HG02759 (cell line): ENCODE measurements around the gene C19orf47.
"Not testable (repeated sequence)": the region's sequence is repeated elsewhere in the genome, so short reads cannot be mapped to it uniquely, and the experiment has no call there.

ENCODE experiments used
- ATAC-seq: cut with Tn5 transposase; IDR thresholded peaks from one replicate; pipeline ENCODE4 v1.9.1; 2021; ENCODE audit warnings: mild to moderate bottlenecking, moderate library complexity; ENCODE audit not compliant: unreplicated experiment

Gene C19orf47

DNA sequence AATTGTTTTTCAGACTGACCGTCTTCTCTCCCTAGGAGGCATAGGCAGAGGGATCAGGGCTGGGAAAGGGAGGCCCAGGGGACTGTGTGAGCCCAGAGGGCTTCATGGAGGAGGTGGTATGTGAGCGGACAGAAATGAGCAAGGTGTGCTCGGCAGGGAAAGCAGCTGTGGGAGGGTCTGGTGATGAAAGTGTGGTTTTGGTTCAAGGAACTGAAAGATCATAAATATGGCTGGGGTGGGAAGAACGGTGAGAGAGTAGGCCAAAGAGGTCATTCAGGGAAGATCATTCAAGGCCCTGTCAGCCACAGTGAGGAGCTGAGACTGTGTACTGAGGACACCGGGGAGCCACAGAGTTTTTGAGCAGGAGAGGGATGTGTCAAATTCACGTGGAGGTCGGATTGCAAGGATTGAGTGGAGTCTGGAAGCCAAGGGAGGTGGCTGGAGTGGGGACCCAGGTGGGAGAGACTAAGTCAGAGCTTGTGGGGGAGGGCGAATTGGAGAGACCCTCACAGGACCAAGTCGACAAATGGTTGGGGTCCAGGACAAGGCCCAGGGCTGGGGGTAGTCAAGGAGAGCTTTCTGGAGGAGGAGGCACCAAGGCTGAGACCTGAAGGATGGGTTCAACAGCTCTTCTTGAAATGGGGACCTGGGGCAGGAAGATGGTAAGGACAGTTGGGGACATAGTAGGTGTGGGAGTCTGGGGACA is 7.9 kb upstream of the C19orf47 start:
- ATAC-seq = no peak

DNA sequence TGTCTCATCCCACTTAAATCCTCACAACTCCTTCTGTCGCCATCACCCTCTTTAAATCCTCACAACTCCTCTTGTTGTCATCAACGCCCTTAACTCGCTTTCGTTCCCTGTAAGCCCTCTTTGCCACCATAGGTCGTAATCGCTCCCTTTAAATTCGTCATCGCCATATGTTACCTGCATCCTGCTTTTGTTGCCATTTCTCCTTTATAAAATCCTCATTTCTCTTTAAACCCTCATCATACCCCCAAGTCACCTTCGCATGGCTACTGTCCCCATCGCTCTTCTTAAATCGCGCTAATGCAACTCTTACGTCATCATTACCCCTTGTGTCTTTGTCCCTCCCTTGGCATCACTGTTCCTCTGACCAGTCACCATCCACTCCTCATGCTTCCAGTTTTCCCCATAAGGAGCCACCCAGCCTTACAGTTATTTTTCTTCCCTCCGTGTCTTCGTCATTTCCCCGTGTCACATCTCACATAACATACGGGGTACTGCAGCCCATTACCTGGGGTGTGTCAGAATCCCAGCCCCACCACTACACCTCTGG is 837 bp upstream of the C19orf47 start:
- no peak for ATAC-seq

DNA sequence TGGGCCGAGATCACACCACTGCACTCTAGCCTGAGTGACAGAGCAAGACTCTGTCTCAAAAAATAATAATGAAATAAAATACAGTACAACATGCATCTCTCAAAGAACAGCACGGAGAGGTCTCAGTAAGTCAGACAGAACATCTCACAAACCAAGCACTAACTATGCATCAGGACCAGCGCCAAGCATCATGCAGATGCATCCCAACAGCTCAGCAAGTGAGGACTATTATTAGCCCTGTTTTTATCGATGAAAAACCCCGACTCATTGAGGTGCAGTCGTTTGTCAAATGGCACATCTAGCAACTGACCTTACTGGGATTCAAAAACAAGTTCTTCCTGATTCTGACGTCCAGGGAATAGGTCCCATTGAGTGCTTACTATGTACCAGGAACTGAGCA is 3.8 kb downstream of the C19orf47 start:
- no peak for ATAC-seq

DNA sequence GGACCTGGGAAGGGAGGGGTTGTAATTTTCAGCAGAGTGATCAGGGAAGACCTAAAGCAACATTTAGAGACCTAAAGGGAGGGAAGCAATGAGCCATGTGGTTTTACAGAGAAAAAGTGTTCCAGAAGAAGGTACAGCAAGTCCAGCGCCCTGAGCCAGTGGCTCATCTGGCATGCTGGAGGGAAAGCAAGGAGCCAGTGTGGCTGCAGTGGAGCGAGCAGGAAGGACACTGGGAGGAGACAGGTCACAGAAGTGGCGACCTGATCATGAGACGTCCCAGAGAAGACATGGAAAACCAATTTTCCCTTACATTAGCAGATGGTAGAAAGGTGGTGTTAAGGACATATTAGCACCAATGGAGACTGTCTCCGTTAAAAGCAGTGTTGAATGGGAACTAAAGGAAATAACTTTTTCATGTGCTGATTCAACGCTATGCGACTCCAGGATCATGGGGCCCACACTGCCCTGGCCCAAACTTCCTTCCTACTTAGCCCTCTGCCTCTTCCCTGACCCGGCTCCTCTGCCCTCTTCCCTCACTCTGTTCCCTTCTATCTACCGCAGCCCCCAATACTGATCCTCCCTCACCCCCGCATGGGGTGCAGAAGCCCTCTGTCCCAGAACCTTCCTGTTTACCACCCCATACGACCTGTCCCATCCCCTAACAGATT is 5.4 kb downstream of the C19orf47 start:
- ATAC-seq = no peak

DNA sequence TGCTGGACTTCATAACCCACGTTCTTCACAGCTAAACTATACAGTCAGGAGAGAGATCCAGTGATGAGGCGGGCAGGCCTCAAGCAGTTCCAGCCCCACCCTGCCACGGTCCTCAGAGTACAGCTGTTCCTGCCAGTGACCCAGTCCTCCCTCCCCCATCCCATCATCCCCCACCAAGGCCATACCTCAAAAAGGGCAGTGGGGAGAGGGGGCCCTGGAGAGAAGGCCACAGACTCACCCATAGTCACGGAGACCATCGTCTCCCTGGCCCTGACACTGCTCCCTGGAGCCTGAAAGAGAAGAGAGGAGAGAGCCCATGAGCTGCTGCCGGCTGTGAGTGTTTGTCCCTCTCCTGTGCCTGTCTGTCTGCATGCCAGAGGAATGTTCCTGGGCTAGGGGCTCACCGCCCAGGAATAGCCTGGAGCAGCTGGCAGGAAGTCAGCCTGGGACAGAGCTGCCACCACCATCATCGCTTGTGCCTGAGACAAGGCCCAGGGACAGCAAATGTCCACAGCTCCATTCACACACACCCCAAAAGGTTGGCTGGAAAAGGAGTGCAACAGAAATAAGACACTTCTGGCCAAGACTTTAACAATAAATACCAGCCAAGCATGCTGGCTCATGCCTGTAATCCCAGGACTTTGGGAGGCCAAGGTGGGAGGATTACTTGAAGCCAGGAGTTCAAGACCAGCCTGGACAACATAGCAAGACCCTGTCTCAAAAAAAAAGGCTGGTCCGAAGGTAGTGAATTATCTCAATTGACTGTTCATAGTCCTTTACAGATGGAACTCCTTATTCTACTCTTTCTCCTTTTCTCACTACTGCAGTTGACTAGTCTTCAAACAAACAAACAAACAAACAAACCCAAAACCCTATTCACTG is 6.4 kb downstream of the C19orf47 start:
- ATAC-seq = no peak

DNA sequence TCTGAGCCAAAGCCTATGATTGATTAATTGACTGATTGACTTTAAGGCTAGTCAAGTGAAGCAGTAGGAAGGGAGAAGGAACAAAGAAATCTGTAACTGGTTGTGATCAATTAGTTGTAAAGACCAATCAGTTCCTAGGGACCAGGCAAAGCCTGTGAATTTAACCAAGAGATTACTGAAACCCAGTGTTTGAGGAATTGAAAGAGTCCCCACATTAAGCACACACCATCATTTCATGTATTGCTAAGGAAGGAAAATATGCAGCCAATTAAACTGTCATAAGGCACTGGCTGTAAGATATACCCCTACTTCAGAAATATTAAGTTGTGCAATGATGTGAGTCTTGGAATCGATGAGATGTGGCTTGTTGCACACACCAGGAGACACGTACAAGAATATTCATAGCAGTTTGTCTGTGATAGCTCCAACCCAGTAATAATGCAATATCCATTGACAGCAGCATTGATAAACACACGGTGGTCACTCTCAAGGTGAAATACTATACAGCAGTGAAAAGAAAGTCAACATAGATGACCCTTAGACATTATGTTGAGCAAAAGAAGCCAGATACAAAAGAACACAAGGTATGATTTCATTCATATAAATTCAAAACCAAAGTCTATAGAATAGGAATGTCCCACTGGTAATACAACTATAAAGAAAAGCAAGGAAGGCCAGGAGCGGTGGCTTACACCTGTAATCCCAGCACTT is 9.0 kb downstream of the C19orf47 start:
- no peak for ATAC-seq

DNA sequence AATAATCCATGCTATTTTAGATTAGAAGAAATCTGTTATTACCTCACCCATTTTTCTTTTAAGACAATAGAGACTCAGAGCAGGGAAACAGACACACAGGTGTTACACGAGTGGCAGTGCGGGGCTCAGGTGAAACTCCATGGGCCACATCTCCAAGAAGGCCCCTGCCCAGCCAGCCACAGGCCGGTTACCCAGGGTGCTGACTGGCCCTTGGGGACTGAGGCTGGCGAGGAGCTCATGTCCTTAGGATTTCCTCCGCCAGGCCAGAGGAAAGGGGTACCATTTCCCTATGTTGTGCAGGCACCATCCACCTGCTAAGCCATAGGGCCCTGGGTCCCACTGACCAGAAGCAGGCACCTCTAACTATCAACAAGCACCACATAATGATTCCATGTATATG is 10.6 kb downstream of the C19orf47 start:
- ATAC-seq = no peak

DNA sequence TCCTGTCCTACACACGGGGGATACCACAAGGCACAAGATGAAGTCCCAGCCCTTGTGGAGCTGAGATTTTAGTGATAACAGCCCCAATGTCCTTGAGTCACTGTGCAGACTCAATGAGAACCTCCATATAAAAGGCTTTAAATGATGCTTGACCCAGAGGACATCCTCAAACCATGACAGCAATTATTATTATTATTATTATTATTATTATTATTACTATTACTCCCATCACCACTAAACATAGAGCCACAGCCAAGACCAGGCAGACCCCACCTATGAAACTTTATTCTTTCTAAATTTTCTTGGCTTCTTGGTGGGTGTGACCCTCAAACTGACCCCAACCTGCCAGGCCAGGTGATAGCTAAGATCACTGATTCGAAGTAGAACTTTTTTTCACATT is 11.1 kb downstream of the C19orf47 start:
- no peak for ATAC-seq

DNA sequence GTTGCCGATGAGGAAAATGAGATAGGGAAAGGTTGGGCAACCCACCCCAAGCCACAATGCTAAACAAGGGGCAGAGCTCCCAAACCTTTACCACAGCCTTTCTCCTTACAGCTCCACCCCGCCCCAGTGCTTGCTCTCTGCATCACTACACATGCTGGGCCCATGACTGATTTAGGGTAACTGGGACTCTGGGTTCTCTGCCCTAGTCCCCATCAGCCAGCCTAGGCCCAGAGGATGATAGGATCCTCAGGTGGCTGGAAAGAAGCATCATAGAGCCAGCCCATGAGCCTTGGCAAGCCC is 11.6 kb downstream of the C19orf47 start:
- ATAC-seq = no peak

DNA sequence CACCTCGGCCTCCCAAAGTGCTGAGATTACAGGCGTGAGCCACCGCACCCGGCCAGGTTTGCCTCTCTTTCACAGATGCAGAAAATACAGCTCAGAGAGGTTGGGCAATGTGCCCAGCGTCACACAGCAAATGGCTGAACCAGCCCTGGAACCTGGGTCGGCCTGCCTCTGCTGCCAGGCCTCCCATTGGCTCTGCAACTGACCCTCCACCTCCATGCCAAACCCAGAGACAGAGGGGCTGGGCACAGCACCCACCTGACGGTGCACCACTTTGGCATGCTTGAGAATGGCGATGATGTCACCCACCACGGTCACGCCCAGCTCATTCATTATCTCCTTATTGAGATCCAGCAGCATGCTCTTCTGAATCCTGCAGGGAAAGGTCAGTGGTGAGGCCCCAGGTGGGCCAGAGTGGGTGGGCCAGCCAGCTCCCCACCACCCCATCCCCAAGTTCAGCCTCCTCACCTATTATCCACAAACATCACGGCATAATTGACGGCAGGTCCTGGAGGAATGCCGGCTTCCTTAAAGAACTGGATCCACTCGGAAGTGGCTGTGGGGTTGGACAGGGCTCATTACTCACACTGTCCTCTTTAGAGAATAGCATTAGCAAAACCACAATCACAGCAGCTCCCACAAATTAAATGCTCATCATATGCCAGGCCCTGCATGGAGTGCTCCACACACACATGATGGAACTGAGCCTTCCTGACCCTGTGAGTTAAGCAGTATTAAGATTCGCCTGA is 12.2 kb downstream of the C19orf47 start:
- ATAC-seq = no peak

DNA sequence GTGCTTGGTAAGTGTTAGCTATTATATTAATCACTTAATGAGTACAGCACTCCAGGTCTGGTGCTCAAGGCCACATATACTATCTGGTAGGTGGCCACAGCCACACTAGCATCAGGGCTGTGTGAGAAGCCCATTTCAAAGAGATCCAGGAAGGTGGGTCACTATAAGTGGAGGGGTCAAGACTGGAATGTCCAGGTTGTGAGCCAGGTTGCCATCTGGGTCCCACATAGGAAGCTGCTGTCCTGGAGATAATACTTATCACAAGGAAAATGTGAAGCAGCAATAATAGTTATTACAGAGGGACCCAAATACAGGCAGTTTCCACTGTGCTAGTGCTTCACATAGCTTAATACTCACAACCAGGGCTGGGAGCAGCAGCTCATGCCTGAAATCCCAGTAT is 13.1 kb downstream of the C19orf47 start:
- no peak for ATAC-seq

DNA sequence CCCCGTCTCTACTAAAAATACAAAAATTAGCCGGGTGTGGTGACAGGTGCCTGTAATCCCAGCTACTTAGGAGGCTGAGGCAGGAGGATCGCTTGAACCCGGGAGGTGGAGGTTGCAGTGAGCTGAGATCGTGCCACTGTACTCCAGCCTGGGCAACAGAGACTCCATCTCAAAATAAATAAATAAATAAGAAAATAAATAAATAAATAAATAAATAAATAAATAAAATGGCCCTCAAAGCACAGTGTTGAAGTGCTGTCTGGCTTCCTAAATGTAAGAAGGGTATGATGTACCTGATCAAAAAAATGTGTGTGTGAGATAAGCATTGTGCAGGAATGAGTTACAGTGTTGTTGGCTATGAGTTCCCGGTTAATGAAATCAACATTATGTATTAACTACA is 15.1 kb downstream of the C19orf47 start:
- ATAC-seq = not testable (repeated sequence)

DNA sequence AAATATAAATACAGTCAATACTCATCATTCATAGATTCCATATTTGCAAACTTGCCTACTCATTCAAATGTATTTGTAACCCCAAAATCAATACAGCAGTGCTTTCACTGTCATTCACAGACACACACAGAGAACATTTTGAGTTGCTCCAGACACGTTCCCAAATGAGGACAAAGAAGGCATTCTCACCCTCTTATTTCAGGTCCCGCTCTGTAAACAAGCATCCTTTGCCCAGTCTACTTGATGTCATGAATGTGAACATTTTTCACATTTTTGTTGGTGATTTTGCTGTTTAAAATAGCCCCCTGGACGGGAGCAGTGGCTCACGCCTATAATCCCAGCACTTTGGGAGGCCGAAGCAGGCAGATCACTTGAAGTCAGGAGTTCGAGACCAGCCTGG is 15.5 kb downstream of the C19orf47 start:
- ATAC-seq = no peak

DNA sequence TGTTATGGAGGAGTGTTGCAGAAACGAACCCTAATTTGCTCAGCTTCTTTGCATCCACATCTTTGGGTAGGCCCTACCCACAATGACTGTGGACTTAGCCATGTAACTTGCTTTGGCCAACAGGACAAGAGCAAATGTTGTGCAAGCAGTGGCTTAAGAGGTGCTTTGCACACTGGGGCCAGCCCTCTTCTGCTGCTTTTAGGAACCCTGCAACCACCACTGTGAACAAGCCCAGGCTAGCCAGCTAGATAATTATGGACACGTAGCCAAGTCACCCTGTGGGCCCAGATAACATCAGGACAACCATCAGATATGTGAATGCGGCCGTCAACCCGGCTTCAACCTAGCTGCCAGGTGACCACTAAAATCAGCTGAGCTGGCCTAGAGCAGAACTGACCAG is 17.1 kb downstream of the C19orf47 start:
- no peak for ATAC-seq

DNA sequence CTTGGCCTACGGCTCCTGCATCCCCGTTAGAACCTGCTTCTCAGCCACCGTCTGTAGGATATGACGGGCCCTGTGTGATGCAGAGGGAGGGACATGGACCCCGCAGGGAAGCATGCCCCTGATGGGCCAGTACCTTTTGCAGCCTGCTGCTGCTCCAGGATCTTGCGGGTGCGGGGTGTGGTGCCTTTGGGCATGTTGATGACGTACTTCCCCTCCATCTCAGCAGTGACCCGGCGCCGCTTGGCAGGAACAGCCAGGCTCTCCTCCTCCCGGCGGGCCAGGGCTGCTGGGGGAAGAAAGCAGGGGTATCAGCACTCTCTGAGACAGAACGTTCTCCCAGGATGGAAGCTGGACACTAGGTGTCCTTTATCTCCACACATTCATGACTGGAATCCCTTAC is 22.0 kb downstream of the C19orf47 start:
- ATAC-seq = no peak

DNA sequence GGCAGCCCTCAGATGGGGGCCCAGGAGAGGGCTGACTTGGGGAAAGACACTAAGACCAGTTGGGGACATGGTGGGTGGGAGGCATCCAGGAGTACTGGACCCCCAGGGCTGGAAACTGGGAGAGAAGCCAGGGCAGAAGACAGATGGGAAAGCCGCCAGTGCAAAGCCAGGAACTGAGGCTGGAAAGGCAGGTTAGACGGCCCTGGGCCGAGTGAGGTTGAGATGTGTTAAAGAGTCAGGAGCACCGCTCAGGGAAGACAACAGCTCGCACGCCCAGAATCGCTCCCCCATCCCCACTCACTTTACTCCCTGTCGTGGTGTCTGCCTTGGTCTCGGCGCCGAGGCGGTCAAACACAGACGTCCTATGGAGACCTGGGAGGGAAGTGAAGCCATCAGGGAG is 24.5 kb downstream of the C19orf47 start:
- ATAC-seq = no peak

DNA sequence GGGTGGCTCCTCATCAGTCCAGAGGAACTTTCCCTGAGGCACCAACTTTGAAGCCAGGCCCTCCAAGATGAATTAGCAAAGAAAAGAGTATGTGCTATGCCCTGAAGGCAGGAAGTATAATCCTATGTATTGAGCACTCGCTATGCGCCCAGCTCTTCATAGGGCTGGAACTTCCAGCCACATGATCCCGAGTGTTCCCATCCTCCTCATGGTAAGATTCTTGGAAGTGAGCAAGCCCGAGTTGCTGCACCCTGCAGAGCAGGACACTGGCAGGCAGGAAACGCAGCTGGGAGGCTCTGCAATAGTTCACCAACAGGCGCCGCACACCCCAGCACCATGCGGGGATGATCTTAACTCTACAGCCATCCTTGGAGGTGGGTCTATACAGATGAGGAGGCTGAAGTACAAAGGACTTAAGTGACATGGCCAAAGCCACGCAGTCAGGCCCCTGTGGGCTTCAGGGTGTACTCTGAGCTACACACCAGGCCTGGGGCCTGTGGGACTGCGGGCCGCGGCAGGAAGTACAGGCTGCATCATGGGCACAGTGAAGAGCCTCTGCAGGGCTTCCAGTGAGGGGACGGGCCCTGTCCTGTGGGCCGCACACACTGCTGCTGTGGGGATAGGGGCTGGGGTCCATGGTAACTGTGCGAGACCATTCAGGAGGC is 25.1 kb downstream of the C19orf47 start:
- ATAC-seq = no peak

DNA sequence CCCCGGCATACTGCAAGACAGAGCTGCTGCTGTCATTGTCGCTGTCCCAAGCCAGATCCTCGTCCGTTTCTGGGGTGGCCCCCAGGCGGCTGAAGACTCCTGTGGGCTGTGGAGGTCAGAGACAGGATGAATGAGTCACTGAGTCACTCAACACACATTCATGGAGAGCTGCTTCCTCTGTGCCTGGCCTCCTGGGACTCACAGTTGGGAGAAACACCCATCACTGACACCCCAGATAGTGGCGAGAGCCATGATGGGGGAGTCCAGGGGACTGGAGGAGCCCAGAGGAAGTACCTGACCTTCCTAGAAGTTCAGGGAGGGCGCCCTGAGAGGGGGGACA is 26.0 kb downstream of the C19orf47 start:
- no peak for ATAC-seq

DNA sequence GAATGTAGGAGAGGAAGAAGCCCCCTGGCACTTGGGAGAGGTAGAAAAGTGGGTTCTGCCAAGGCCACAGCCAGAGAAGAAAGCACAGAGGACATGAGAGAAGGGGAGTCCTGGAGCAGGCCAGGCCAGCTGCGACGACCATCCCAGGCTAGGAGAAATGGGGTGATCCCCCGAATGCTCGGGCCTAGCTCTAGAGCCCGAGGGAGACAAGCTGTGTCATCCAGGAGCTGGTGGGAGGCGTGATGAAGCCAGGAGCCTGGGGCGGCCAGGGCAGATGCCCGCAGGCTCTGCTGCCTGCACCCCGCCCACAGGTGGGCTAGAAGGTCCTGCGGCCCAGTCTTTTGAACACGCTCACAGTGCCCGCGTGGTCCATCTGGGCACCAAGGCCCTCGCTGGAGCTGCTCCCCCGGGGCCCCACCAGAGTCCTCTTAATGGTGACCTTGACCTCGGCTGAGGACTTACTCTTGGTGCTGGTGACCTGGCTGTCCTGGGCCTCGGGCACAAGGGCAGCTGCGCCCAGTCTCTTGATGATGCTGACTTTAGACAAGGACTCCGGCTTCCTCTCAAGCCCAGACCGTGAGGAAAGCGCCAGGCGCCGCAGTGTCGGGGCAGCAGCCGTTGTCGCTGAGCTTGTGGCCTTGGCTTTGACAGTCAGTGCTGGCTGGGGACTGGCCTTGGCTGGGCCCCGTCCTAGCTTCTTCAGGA is 26.5 kb downstream of the C19orf47 start:
- ATAC-seq = no peak
